ENCODE results near the gene NPB. TPM values are rescaled to one million over a fixed set of nuclear protein-coding genes. Genes with fewer than 3 reads are reported as not detected.

The NPB gene
- total RNA-seq = 0.39 and 0.92 TPM in 2 replicates

DNA sequence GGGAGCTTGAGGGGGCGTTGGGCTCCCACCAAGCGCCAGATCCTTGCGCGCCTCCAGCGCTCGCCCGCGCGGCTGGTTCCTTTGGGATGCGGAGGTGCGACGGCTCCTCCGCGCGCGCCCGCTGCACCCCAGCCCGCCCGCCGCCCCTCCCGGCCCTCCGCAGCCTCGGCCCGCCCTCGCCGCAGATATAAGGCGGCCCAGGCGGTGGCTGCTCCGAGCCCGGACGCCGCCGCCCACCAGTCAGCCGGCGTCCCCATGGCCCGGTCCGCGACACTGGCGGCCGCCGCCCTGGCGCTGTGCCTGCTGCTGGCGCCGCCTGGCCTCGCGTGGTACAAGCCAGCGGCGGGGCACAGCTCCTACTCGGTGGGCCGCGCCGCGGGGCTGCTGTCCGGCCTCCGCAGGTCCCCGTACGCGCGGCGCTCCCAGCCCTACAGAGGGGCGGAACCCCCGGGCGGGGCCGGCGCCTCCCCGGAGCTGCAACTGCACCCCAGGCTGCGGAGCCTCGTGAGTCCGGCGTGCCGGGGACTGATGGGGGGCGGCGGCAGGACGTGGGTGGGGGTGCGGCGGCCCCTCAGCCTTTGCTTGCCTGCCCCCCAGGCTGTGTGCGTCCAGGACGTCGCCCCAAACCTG lies at the start of gene NPB:
NPB (plus strand) TSS at position 216 of the 630 bp plus-strand sequence; CDS start at position 256, 40 bp downstream.

DNA sequence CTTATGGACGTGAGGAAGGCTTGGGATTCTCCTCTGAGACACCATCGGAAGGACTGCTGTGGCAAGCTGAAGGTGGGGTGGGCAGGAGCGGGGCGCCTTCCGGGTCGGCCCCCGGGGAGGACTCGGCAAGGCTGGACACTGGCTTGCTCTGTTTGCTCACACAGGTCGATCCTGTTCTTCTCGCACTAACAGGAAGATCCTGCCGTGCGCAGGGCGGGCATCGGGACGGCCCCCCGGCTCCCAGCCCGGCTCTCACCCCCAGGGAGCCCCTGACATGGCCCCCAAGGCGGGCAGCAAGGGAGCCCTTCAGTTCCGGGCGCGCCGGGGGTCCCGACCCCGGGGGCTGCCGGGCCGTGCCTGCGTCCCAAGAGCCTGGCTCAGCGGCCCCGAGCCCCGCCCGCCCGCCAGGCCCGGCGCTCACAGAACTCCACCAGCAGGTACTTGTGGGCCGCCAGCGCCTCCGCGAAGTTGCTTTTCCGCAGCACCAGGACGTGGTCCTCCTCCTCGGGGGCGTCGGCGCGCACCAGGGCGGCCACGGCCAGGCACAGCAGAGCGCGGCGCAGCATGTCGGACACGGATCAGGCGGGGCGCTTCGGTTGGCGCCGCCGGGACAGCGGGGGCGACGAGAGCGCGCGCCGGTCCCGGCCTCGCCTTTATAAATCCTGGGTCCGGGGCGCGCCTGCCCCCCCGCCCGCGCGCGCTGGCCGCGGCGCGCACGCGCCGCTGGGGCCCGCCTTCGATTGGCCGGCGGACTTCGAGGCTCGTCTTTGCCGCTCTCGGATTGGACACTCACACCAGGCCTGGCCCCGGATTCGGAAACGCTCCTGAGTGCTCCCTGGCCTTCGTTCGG lies 41.9 kb upstream of the NPB start, which contains the start of gene P4HB:
P4HB (minus strand) TSS at position 630 of the 850 bp plus-strand sequence; CDS start at position 566, 64 bp downstream.

DNA sequence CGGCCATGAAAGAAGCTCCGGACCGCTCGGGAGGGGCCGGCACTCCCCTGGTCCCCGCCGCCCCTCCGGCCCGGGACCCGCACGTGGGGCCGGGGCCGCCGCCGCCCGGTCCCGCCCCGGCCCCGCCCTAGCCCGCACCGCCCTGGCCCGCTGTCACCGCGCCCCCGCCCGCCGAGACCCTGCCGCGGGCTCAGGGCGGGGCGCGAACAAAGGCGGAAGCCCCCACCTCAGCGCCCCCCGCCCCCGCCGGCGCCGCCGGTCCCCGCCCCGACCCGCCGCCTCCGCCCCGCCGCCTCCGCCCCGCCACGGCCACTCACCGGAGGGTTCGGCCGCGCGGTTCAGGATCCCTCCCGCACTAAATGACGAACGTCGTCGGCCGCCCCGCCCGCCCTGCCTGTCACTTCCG lies 31.1 kb upstream of the NPB start, which contains the start of gene ARHGDIA:
ARHGDIA (minus strand) TSS at position 357 of the 406 bp plus-strand sequence. CDS start 1,407 bp downstream, outside the sequence.

DNA sequence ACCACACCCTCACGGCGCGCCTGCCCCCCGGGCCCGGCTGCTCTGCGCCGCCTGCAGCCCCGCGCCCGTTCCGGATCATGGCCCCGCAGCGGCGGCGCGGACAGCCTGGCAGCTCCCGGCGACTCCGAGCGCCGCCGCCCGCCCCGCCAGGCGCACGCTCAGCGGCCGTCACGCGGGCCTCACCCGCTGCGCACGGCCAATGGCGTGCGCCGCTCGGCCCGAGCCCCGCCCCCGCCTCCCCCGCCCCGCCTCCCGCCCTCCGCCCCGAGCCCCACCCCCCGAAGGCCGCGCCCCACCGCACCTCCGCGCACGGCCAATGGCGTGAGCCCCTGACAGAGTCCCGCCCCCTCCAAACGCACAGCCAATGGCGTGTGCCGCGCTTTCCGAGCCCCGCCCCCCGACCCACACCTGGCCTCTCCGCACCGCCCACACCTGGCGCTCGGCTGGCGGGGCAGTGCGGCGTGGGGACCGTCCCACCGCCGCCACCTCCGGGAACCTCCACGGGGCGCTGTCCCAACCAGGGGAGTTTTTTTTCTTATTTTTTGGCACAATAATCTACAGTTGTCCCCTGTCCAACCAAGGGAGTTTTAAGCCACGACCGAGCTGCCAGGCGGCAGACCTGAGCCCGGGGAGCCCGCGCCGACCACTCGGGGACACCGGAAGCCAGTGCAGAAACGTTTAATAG lies 9.4 kb downstream of the NPB start, which contains the start of gene PCYT2:
PCYT2 (minus strand) TSS at position 123 of the 685 bp plus-strand sequence; CDS start at position 79, 44 bp downstream.

DNA sequence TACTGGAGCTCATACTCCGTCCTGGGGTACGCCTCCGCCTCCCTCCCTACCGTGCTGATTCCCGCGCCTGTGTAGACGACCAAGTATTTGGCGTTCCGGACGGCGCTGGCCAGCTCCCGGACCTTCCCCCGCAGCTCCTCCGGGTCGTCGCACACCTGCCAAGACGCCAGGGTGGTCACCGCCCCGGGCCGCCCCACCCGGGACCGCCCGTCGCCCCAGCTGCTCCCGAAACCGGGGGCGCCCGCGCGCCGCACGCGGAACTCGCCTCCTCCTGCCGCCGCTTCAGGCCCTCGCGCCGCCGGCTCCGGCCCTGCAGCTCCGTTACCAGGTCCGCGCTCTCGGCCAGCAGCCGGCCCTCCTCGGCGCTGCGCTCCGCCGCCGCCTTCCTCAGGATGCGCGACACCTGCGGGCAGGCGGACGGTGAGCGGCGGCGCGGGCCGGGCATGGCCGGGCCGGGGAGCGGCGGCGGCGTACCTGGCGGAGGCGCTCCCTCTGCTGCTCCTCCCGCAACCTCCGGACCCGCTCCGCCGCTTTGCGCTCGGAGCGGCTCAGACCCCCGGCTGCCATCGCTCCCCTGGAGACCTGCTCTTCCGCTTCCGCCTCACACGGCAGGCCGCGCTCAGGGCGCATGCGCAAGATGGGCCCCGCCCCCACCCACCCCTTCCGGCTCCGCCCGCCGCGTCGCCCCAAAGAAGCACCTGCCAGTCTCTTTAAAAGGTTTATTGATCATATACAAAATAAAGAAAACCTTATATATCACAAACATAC lies 15.7 kb downstream of the NPB start, which contains the start of gene SIRT7:
SIRT7 (minus strand) TSS at position 612 of the 768 bp plus-strand sequence; CDS start at position 567, 45 bp downstream.

DNA sequence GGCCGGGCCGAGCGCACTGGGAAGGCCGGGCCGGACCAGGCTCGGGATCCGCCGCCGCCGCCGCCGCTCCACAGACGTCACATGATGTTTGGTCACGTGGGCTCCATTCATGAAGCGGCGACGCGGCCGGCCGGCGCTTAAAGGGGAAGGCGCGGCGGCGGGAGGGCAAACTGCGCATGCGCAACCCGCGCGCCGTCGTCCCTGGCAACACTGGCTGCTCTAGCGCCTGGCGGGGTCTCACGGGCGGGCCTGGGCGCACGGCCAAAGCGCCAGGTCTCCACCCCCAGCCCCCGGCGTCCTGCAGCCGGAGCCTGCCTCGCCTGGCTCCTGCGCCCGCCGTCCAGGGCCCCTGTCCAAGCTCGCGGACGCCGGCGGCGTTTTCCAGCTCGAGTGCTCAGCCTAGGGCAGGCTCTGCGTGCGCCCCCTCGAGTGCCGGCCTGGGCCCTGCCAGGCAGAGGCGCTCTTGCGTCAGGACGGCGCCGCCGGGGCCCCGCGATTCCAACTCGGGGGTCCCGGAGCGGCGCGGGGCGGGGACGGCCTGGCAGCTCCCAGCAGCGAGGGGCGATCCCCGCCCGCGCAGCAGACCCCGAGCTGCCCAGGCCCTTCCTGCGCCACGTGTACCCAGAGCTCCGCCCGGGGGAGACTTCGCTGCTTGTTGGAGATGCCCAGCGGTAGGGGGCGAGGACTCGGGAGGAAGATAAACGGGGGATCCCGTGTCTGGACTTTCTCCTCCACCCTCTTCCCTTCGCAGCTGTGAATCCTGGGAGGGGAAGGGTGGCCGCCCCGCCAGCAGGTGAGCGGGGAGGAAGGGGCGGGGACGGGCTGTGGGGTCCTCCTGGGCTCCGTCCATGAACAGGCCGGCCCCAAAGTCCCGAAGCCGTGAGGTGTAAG lies 25.9 kb downstream of the NPB start, which contains the start of gene MAFG:
MAFG (minus strand) TSS at position 83 of the 891 bp plus-strand sequence. CDS start 4,550 bp downstream, outside the sequence.

DNA sequence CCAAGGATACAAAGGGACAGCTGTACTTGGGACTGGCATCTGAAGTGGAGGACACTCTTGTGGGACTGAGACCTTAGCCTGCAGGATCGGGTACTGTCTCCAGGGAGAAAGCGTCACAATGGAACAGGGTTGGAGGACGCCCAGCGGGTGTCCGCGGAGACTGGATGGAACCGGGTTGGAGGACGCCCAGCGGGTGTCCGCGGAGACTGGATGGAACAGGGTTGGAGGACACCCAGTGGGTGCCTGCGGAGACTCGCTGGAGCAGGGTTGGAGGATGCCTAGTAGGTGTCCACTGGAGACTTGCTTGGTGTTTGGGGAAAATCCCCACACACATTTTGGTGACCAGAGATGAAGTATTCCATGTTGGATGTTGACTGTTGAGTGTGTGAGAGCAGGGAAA lies 45.2 kb downstream of the NPB start, which contains the start of gene MYADML2:
MYADML2 (minus strand) TSS at position 45 of the 400 bp plus-strand sequence. CDS start 5,492 bp downstream, outside the sequence.

Other genes starting within 250 kb of the NPB start
- not detected in 2 replicates for gene PDE6G, start 245.7 kb upstream of the NPB start, total RNA-seq
- gene OXLD1, start 235.6 kb upstream of the NPB start, total RNA-seq = 21.6 and 23.7 TPM in 2 replicates
- 5.4 and 6.8 TPM in 2 replicates for gene CCDC137, start 235.5 kb upstream of the NPB start, total RNA-seq
- 17.1 and 18.2 TPM in 2 replicates for gene ARL16, start 218.4 kb upstream of the NPB start, total RNA-seq
- gene HGS, start 218.2 kb upstream of the NPB start, total RNA-seq = 75.7 and 112 TPM in 2 replicates
- 7.2 and 10.0 TPM in 2 replicates for gene MRPL12, start 198.9 kb upstream of the NPB start, total RNA-seq
- 5.5 and 8.6 TPM in 2 replicates for gene SLC25A10, start 190.0 kb upstream of the NPB start, total RNA-seq
- not detected in 2 replicates for gene GCGR, start 98.1 kb upstream of the NPB start, total RNA-seq
- gene MCRIP1, start 68.9 kb upstream of the NPB start, total RNA-seq = 122 and 125 TPM in 2 replicates
- not detected in 2 replicates for gene PPP1R27, start 67.2 kb upstream of the NPB start, total RNA-seq
- gene P4HB, start 41.7 kb upstream of the NPB start, total RNA-seq = 3,676 and 4,428 TPM in 2 replicates
- gene ARHGDIA, start 30.9 kb upstream of the NPB start, total RNA-seq = 216 and 298 TPM in 2 replicates
- 64.1 and 80.7 TPM in 2 replicates for gene ALYREF, start 10.7 kb upstream of the NPB start, total RNA-seq
- 106 TPM in 2 replicates for gene ANAPC11, start 10.5 kb upstream of the NPB start, total RNA-seq
- 29.5 and 50.7 TPM in 2 replicates for gene PCYT2, start 9.2 kb downstream of the NPB start, total RNA-seq
- gene SIRT7, start 15.9 kb downstream of the NPB start, total RNA-seq = 12.8 and 20.4 TPM in 2 replicates
- gene MAFG, start 25.5 kb downstream of the NPB start, total RNA-seq = 21.5 and 38.8 TPM in 2 replicates
- 140 and 202 TPM in 2 replicates for gene PYCR1, start 35.1 kb downstream of the NPB start, total RNA-seq
- not detected in 2 replicates for gene MYADML2, start 45.0 kb downstream of the NPB start, total RNA-seq
- 0.13 TPM in 1 of 2 replicates, not detected in the other for gene NOTUM, start 58.9 kb downstream of the NPB start, total RNA-seq
- 19.7 and 31.8 TPM in 2 replicates for gene ASPSCR1, start 75.4 kb downstream of the NPB start, total RNA-seq
- gene CENPX, start 120.6 kb downstream of the NPB start, total RNA-seq = 10.2 and 12.8 TPM in 2 replicates
- 8.5 and 10.1 TPM in 2 replicates for gene LRRC45, start 121.1 kb downstream of the NPB start, total RNA-seq
- gene RAC3, start 129.4 kb downstream of the NPB start, total RNA-seq = 4.6 and 11.7 TPM in 2 replicates
- gene DCXR, start 135.5 kb downstream of the NPB start, total RNA-seq = 25.3 and 37.0 TPM in 2 replicates
- 54.0 and 89.8 TPM in 2 replicates for gene RFNG, start 149.6 kb downstream of the NPB start, total RNA-seq
- 75.1 and 103 TPM in 2 replicates for gene GPS1, start 149.7 kb downstream of the NPB start, total RNA-seq
- gene DUS1L, start 163.6 kb downstream of the NPB start, total RNA-seq = 38.6 and 57.9 TPM in 2 replicates
- gene FASN, start 196.0 kb downstream of the NPB start, total RNA-seq = 126 and 301 TPM in 2 replicates